Spleen (tissue), 11 donors: ENCODE results near the gene MEAK7. TPM values are rescaled to one million over a fixed set of nuclear protein-coding genes. Genes with fewer than 3 reads are reported as not detected.

ENCODE experiments used
- DNase-seq: peaks from one replicate; pipeline ENCODE4 v3.0.0-alpha.2; 2020
- H3K27ac ChIP-seq, 8 donors: fragments of 200-600 bp; sonication (generic) in 7 of 8; 1 replicate in 4 of 8; 2 replicates in 4 of 8; pipeline versions ENCODE4 v1.5.0 to v1.8.0; 2016 to 2021; ENCODE audit warnings: inconsistent platforms in 4 of 8, mild to moderate bottlenecking in 4 of 8, moderate library complexity in 1 of 8
- H3K27me3 ChIP-seq, 7 donors: fragments of 200-600 bp; sonication (generic) in 6 of 7; replicated peaks in 1 of 7; 1 replicate in 4 of 7; 2 replicates in 3 of 7; pipeline versions ENCODE4 v1.5.0 to v1.8.0; 2016 to 2021; ENCODE audit warnings: inconsistent platforms in 3 of 7, mild to moderate bottlenecking in 1 of 7
- H3K36me3 ChIP-seq, 6 donors: fragments of 200-600 bp; sonication (generic) in 5 of 6; 1 replicate in 4 of 6; 2 replicates in 2 of 6; pipeline versions ENCODE4 v1.5.0 to v1.8.0; 2016 to 2021; ENCODE audit warnings: inconsistent platforms in 2 of 6
- H3K4me1 ChIP-seq, 6 donors: fragments of 200-600 bp; sonication (generic) in 5 of 6; 1 replicate in 3 of 6; 2 replicates in 3 of 6; pipeline versions ENCODE4 v1.5.0 to v1.8.0; 2016 to 2021; ENCODE audit warnings: inconsistent platforms in 3 of 6
- H3K4me3 ChIP-seq, 8 donors: fragments of 200-600 bp; sonication (generic) in 7 of 8; 1 replicate in 4 of 8; 2 replicates in 4 of 8; pipeline versions ENCODE4 v1.5.0 to v1.8.0; 2016 to 2021; ENCODE audit warnings: inconsistent platforms in 4 of 8, mild to moderate bottlenecking in 4 of 8, moderate library complexity in 2 of 8
- H3K9me3 ChIP-seq, 8 donors: fragments of 200-600 bp; sonication (generic) in 7 of 8; 1 replicate in 4 of 8; 2 replicates in 4 of 8; pipeline versions ENCODE4 v1.5.0 to v1.8.0; 2016 to 2021; ENCODE audit warnings: inconsistent platforms in 4 of 8
- CTCF ChIP-seq, 11 experiments: fragments of 200-600 bp in 7 of 11; fragments of 450-650 bp in 4 of 11; sonication (generic) in 4 of 11; IDR thresholded peaks in 8 of 11; conservative IDR thresholded peaks in 3 of 11; 1 replicate in 7 of 11; 2 replicates in 4 of 11; pipeline versions ENCODE4 v1.4.0 to v1.8.0; 2016 to 2021; ENCODE audit warnings: antibody characterized with exemption in 11 of 11, inconsistent platforms in 4 of 11, mild to moderate bottlenecking in 1 of 11
- POLR2A ChIP-seq, 3 donors: fragments of 450-650 bp; IDR thresholded peaks; one replicate each; pipeline ENCODE4 v1.5.1; 2017; ENCODE audit warnings: antibody characterized with exemption in 3 of 3, mild to moderate bottlenecking in 1 of 3
- POLR2AphosphoS5 ChIP-seq, 3 donors: sonication (generic); formaldehyde crosslinking; IDR thresholded peaks; one replicate each; pipeline ENCODE4 v1.5.1; 2017; ENCODE audit warnings: antibody characterized with exemption in 3 of 3
- WGBS, 5 donors: extraction: QIAGEN DNeasy Blood & Tissue Kit in 3 of 5; methylation state at CpG; one replicate each; pipeline versions ENCODE4 v1.1.5 to v1.1.7; 2013 to 2018; 5-methylcytosine and 5-hydroxymethylcytosine counted together
- intact Hi-C: fragments of 100-400 bp; cut with DNase I; formaldehyde crosslinking; loops from one replicate; pipeline ENCODE4 v1.15.0; 2023; ENCODE audit warnings: low total_unique reads
- polyA plus RNA-seq, 3 donors: library from polyadenylated mRNA; stranded (reverse); fragments of 200-250 nt; gene quantifications; one replicate each; pipeline ENCODE4 v1.2.1, GENCODE V29; 2013
- total RNA-seq, 7 donors: library from RNA; depleted of rRNA in 3 of 7; stranded (reverse); fragments of >200 nt in 3 of 7; fragmentation: NEBNext Ultra II Directional in 4 of 7; extraction: Animal tissue kit (Norgen Biotek cat#: 25700) in 4 of 7; gene quantifications; one replicate each; pipeline versions ENCODE4 v1.1.0 to v1.2.1, GENCODE V29; 2016 to 2021
- donor health status: healthy with polysubstance abuse.
- donor health status: DM: no; HTN: no; CAD: no; lungs with moderate emphysema.
- donor health status: DM: no; HTN: no; CAD: no.
- donor health status: Bipolar disorder and iron deficiency.
- donor health status: healthy.
- donor health status: DM: no; HTN: no; CAD: no.
- donor health status: DM: yes; HTN: yes; CAD: no.

MEAK7 gene
- total and polyA plus RNA-seq, 10 donors: 1.5 to 14.9 (median 10.2) TPM

GRCh38 chr16:84511180-84511800 is 6.8 kb upstream of the MEAK7 start:
- 9 to 13% (median 10%) methylated on average over 21 of the region's 21 CpGs for WGBS, 5 donors
- TF ChIP-seq POLR2A (IDR thresholded peaks at IDR 0.05) (no peak), POLR2AphosphoS5 (IDR thresholded peaks at IDR 0.05) (peak in 2 of 3 donors; percentile 74 to 83), CTCF (IDR thresholded peaks at IDR 0.05 in 8 of 11, conservative IDR thresholded peaks at IDR 0.05 in 3 of 11) (peak; percentile 96 to 99 (median 98))
- Histone ChIP-seq H3K9me3 (no peaks in the 10 kb centered on the region), H3K36me3 (no peaks in the 10 kb centered on the region), H3K27me3 (no peaks in the 10 kb centered on the region), H3K4me1 (peaks cover 11 to 77% (median 51%) of the 10 kb centered on the region in 6 donors), H3K27ac (peak overlapping the region in 4 of 8 donors; percentile 5 to 44 (median 30)), H3K4me3 (peak overlapping the region in 1 of 8 donors; percentile 36)
- intact Hi-C loops: loop anchor here (5.0 kb wide), 2 partner anchors 111 to 216 kb away; no protein-coding TSS in a partner anchor
- DNase-seq: peak; percentile 96

- intact Hi-C loops: no loop called here
- Histone ChIP-seq H3K4me3 (no peak overlapping the region), H3K9me3 (no peaks in the 10 kb centered on the region), H3K27me3 (no peaks in the 10 kb centered on the region), H3K4me1 (peaks cover 26 to 77% (median 52%) of the 10 kb centered on the region in 6 donors), H3K36me3 (no peaks in the 10 kb centered on the region), H3K27ac (no peak overlapping the region)
- no peak for DNase-seq
- 82 to 84% (median 83%) methylated on average over 19 to 20 of the region's 20 CpGs for WGBS, 5 donors
- TF ChIP-seq POLR2A (IDR thresholded peaks at IDR 0.05) (no peak), POLR2AphosphoS5 (IDR thresholded peaks at IDR 0.05) (no peak), CTCF (IDR thresholded peaks at IDR 0.05 in 8 of 11, conservative IDR thresholded peaks at IDR 0.05 in 3 of 11) (no peak)
These were observed 4.8 kb upstream of the MEAK7 start for GRCh38 chr16:84509032-84509950.

GRCh38 chr16:84508502-84508901 is 4.0 kb upstream of the MEAK7 start:
- peaks cover 32 to 77% (median 51%) of the 10 kb centered on the region in 6 donors for H3K4me1 ChIP-seq
- no peak for DNase-seq
- no peaks in the 10 kb centered on the region for H3K27me3 ChIP-seq
- no peaks in the 10 kb centered on the region for H3K36me3 ChIP-seq
- intact Hi-C loops: no loop called here
- no peak for TF ChIP-seq POLR2AphosphoS5 (IDR thresholded peaks at IDR 0.05)
- TF ChIP-seq CTCF (IDR thresholded peaks at IDR 0.05 in 8 of 11, conservative IDR thresholded peaks at IDR 0.05 in 3 of 11): no peak
- no peak for TF ChIP-seq POLR2A (IDR thresholded peaks at IDR 0.05)
- H3K9me3 ChIP-seq: no peaks in the 10 kb centered on the region
- 68 to 85% (median 78%) methylated on average over 8 of the region's 8 CpGs for WGBS, 5 donors
- H3K27ac ChIP-seq: no peak overlapping the region
- H3K4me3 ChIP-seq: no peak overlapping the region
